ENCODE measurements around the gene MCRIP1.

MCRIP1 gene

DNA sequence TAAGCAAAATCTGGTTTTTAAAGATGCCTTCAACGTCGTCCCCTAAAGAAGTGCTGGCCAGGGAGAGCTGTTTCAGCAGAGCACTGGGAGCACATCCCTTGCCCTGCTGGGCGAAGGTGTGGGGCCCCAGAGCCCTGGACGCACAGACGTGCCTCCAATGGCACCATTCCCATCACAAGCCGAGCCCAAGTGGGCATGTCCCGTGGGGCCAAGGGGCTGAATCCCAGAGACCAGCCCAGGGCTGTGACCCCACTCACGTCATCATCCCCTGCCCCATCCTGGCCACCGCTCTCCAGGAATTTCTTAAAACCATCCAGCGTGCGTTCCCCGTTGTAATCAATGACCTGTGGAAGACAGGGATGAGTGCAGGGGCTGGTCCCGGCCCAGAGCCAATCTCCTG, 11.8 kb upstream of the MCRIP1 start:
- in situ Hi-C loops (cut with HindIII; ENCODE audit: low sequenced_read_pairs): no loop called here
- no peak for DNase-seq (ENCODE audit: low read depth)
- TF ChIP-seq, protein P1, sequence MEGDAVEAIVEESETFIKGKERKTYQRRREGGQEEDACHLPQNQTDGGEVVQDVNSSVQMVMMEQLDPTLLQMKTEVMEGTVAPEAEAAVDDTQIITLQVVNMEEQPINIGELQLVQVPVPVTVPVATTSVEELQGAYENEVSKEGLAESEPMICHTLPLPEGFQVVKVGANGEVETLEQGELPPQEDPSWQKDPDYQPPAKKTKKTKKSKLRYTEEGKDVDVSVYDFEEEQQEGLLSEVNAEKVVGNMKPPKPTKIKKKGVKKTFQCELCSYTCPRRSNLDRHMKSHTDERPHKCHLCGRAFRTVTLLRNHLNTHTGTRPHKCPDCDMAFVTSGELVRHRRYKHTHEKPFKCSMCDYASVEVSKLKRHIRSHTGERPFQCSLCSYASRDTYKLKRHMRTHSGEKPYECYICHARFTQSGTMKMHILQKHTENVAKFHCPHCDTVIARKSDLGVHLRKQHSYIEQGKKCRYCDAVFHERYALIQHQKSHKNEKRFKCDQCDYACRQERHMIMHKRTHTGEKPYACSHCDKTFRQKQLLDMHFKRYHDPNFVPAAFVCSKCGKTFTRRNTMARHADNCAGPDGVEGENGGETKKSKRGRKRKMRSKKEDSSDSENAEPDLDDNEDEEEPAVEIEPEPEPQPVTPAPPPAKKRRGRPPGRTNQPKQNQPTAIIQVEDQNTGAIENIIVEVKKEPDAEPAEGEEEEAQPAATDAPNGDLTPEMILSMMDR (IDR thresholded peaks at IDR 0.05; ENCODE audit: low read depth, low read length, missing control alignments): no peak
- no peak overlapping the region for H3K4me3 ChIP-seq (ENCODE audit: low read depth, low read length)

DNA sequence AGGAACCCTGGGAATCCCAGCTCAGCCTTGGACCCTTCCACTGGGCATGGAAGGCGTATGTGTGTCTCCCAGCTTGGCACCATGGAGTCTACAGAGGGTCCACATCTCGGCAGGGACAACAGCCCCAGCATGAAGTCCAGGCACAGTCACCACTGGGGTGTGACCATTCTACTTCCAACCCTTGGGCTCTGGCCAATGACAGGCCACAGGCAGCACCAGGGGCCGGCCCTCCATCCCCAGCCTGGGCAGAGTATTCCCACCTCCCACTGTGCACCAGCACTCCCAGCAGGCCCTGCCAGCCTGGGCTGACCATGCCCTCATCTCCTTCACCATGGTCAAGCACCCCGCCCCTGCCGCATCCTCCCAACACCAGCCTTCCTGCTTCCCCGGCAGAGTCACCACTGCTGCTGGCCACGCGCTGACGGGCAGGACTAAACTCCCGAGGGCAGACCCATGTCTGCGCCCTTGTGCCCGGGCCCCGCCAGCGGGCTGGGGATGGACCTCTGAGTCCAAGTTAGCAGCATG, 11.3 kb upstream of the MCRIP1 start:
- TF ChIP-seq, protein P1 (IDR thresholded peaks at IDR 0.05; ENCODE audit: low read depth, low read length, missing control alignments): no peak
- DNase-seq (ENCODE audit: low read depth): no peak
- in situ Hi-C loops (cut with HindIII; ENCODE audit: low sequenced_read_pairs): no loop called here
- no peak overlapping the region for H3K4me3 ChIP-seq (ENCODE audit: low read depth, low read length)

DNA sequence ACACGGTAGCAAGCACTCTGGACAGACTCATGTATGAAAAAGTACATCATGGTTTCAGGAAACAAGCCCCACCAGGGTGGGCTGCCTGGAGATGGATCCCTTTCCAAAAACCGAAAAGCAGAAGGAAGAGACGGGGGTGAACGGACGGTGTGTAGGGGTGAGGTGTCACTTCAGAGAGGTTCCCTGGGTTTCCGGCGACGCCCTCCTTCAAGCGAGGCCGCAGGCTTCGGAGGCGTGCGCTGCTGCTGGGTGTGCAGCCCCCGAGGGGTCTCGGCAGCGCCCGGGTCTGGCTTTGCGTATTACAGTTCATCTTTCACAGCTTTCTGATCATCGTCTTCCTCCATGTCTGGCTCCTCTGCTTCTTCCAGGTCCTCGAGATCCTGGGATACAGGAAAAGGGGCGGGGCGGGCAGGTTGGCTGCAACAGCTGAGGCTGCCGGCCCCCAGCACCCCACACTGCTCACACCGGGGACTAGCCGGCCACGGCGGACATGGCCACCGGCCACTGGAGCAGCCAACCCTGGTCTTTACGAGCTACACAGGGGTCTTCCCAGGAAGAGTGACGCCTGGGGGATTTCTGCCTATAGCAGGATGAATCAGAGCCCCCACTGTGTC, 10.7 kb upstream of the MCRIP1 start:
- TF ChIP-seq, protein P1 (IDR thresholded peaks at IDR 0.05; ENCODE audit: low read depth, low read length, missing control alignments): no peak
- in situ Hi-C loops (cut with HindIII; ENCODE audit: low sequenced_read_pairs): no loop called here
- H3K4me3 ChIP-seq (ENCODE audit: low read depth, low read length): no peak overlapping the region
- no peak for DNase-seq (ENCODE audit: low read depth)

DNA sequence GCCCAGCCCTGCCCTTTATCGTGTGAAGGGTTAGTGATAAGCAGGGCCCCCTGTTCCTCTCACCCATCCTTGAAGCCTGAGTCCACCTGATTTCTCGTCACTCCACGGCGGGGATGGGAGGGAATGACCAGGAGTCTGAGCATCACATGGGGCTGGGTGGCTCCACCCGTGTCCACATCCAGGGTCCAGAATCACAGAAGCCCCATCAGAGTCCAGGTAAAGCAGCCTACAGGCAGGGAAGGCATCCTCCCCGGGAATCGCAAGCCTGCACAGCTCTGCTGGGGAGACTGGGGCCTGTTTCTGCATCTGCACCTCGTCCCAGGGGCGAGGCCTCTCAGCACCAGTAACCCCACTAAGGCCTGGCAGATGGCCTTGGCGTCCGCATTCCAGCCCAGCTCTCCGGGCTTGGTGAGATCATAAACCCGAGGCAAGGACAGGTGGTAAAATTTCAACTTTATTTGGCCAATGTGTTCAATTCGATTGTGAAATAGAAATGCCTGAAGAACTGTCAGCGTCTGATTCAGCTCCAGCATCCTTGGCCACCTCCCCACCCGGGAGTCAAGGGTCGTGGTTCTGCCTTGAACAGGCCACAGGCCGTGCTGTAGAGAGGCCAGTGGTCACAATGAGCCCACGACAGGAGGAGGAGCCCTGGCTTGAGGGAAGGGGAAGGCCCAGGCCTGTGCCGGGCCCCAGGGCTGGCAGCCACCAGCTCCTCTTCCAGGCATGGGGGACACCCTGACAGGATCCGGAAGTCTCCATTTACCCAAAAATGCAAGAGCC, 9.8 kb upstream of the MCRIP1 start:
- no peak for DNase-seq (ENCODE audit: low read depth)
- TF ChIP-seq, protein P1 (IDR thresholded peaks at IDR 0.05; ENCODE audit: low read depth, low read length, missing control alignments): no peak
- in situ Hi-C loops (cut with HindIII; ENCODE audit: low sequenced_read_pairs): no loop called here
- no peak overlapping the region for H3K4me3 ChIP-seq (ENCODE audit: low read depth, low read length)

- TF ChIP-seq, protein P1 (IDR thresholded peaks at IDR 0.05; ENCODE audit: low read depth, low read length, missing control alignments): no peak
- in situ Hi-C loops (cut with HindIII; ENCODE audit: low sequenced_read_pairs): no loop called here
- DNase-seq (ENCODE audit: low read depth): no peak
- no peak overlapping the region for H3K4me3 ChIP-seq (ENCODE audit: low read depth, low read length)
Observed at GRCh38 chr17:81842378-81842724, 9.3 kb upstream of the MCRIP1 start.

GRCh38 chr17:81841866-81842265, 8.8 kb upstream of the MCRIP1 start:
- no peak overlapping the region for H3K4me3 ChIP-seq (ENCODE audit: low read depth, low read length)
- TF ChIP-seq, protein P1 (IDR thresholded peaks at IDR 0.05; ENCODE audit: low read depth, low read length, missing control alignments): no peak
- no peak for DNase-seq (ENCODE audit: low read depth)
- in situ Hi-C loops (cut with HindIII; ENCODE audit: low sequenced_read_pairs): no loop called here
